PC-9 (cell line): ENCODE data around the gene AKAP8.

Experiments
- EZH2 ChIP-seq: fragments of 200-600 bp; sonication (generic); IDR thresholded peaks from 2 replicates; pipeline ENCODE4 v1.8.0; 2017; ENCODE audit warnings: antibody characterized with exemption, low read depth
- TF ChIP-seq, protein P1 (sequence below): fragments of 200-600 bp; sonication (generic); conservative IDR thresholded peaks from 2 replicates; pipeline ENCODE4 v1.6.1; 2017; ENCODE audit warnings: mixed run types, antibody characterized with exemption, mild to moderate bottlenecking, moderate library complexity

DNA sequence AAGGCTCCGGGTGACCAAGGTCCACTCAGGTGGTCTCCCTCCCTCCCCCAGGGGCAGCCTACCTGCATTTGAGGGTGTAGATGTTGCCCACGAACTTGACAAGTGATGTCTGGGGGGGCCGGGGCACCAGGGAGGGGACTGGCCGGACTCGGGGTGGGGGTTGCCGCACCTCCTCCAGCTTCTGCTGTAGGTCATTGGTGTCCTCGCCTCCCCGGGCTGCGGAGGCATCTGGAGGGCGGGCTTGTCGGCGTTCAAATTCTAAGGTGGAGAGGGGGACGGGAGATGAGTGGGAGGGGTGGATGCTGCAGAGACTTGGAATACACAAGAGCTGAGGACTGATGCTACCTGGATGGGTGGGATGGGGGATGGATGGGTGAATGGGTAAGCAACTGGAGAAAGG is 44.5 kb upstream of the AKAP8 start:
- TF ChIP-seq, protein P1, sequence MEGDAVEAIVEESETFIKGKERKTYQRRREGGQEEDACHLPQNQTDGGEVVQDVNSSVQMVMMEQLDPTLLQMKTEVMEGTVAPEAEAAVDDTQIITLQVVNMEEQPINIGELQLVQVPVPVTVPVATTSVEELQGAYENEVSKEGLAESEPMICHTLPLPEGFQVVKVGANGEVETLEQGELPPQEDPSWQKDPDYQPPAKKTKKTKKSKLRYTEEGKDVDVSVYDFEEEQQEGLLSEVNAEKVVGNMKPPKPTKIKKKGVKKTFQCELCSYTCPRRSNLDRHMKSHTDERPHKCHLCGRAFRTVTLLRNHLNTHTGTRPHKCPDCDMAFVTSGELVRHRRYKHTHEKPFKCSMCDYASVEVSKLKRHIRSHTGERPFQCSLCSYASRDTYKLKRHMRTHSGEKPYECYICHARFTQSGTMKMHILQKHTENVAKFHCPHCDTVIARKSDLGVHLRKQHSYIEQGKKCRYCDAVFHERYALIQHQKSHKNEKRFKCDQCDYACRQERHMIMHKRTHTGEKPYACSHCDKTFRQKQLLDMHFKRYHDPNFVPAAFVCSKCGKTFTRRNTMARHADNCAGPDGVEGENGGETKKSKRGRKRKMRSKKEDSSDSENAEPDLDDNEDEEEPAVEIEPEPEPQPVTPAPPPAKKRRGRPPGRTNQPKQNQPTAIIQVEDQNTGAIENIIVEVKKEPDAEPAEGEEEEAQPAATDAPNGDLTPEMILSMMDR = no peak
- TF ChIP-seq EZH2 = no peak
